GM19351 (cell line): Measurements from ENCODE around the gene CACNG5.

ENCODE experiments used
- ATAC-seq: cut with Tn5 transposase; IDR thresholded peaks from one replicate; pipeline ENCODE4 v1.9.1; 2021; ENCODE audit warnings: mild to moderate bottlenecking, moderate library complexity; ENCODE audit not compliant: unreplicated experiment

CACNG5 gene

GRCh38 chr17:66834919-66835454, at the start of gene CACNG5:
TSS of gene CACNG5 (plus strand) at chr17:66835117. CDS start at chr17:66877333, 42,216 bp downstream.
- ATAC-seq = no peak

- no peak for ATAC-seq
These were observed 48.8 kb upstream of the CACNG5 start for GRCh38 chr17:66786107-66786506.

- ATAC-seq = no peak
These were observed 47.0 kb upstream of the CACNG5 start for GRCh38 chr17:66787914-66788313.

- no peak for ATAC-seq
These were observed 45.8 kb upstream of the CACNG5 start for GRCh38 chr17:66789093-66789492.

- no peak for ATAC-seq
These were observed 44.9 kb upstream of the CACNG5 start for GRCh38 chr17:66789961-66790437.

- ATAC-seq = no peak
These were observed 44.3 kb upstream of the CACNG5 start for GRCh38 chr17:66790501-66791061.

GRCh38 chr17:66791347-66791746, 43.6 kb upstream of the CACNG5 start:
- ATAC-seq = no peak

GRCh38 chr17:66793814-66794213, 41.1 kb upstream of the CACNG5 start:
- ATAC-seq = no peak

GRCh38 chr17:66795486-66795885, 39.4 kb upstream of the CACNG5 start:
- ATAC-seq = no peak

- no peak for ATAC-seq
These were observed 34.9 kb upstream of the CACNG5 start for GRCh38 chr17:66799849-66800537.

- no peak for ATAC-seq
These were observed 31.4 kb upstream of the CACNG5 start for GRCh38 chr17:66803474-66803951.

- no peak for ATAC-seq
These were observed 29.4 kb upstream of the CACNG5 start for GRCh38 chr17:66805567-66805966.

- no peak for ATAC-seq
These were observed 27.7 kb upstream of the CACNG5 start for GRCh38 chr17:66807182-66807581.

- ATAC-seq = no peak
These were observed 25.5 kb upstream of the CACNG5 start for GRCh38 chr17:66809408-66809807.

- ATAC-seq = no peak
These were observed 23.8 kb upstream of the CACNG5 start for GRCh38 chr17:66810951-66811682.

- ATAC-seq = no peak
These were observed 23.2 kb upstream of the CACNG5 start for GRCh38 chr17:66811683-66812054.

- ATAC-seq = no peak
These were observed 22.3 kb upstream of the CACNG5 start for GRCh38 chr17:66812571-66812970.

- no peak for ATAC-seq
These were observed 21.6 kb upstream of the CACNG5 start for GRCh38 chr17:66813296-66813695.

GRCh38 chr17:66814026-66814425, 20.9 kb upstream of the CACNG5 start:
- ATAC-seq = no peak

- no peak for ATAC-seq
These were observed 20.3 kb upstream of the CACNG5 start for GRCh38 chr17:66814570-66814969.

- no peak for ATAC-seq
These were observed 17.2 kb upstream of the CACNG5 start for GRCh38 chr17:66817750-66818149.

- ATAC-seq = no peak
These were observed 15.5 kb upstream of the CACNG5 start for GRCh38 chr17:66819466-66819865.
